H9 (cell line): Measurements from ENCODE around the gene G6PC1. TPM values are rescaled to one million over a fixed set of nuclear protein-coding genes. Genes with fewer than 3 reads are reported as not detected.

Experiments used
- DNase-seq: peaks from one replicate; pipeline ENCODE4 v3.0.0-alpha.2; 2017
- H2AFZ ChIP-seq: one replicate; pipeline ENCODE4 v1.6.1; 2013; ENCODE audit warnings: mild to moderate bottlenecking, low read length, control low read depth, moderate library complexity
- H2AK5ac ChIP-seq: 2 replicates; pipeline ENCODE4 v1.6.1; 2013; ENCODE audit warnings: low read length, control low read depth, mixed read lengths; ENCODE audit not compliant: insufficient read length
- H2BK120ac ChIP-seq: one replicate; pipeline ENCODE4 v1.6.1; 2013; ENCODE audit warnings: low read depth, mild to moderate bottlenecking, low read length, control low read depth, inconsistent platforms; ENCODE audit not compliant: poor library complexity, severe bottlenecking
- H2BK12ac ChIP-seq: 2 replicates; pipeline ENCODE4 v1.6.1; 2013; ENCODE audit warnings: low read length, control low read depth, mixed read lengths, low read depth; ENCODE audit not compliant: insufficient read length
- H2BK15ac ChIP-seq: 2 replicates; pipeline ENCODE4 v1.6.1; 2013; ENCODE audit warnings: low read depth, low read length, control low read depth
- H2BK20ac ChIP-seq: one replicate; pipeline ENCODE4 v1.6.1; 2013; ENCODE audit warnings: low read depth, mild to moderate bottlenecking, low read length, control low read depth, inconsistent platforms; ENCODE audit not compliant: poor library complexity, severe bottlenecking
- H2BK5ac ChIP-seq: 2 replicates; pipeline ENCODE4 v1.6.1; 2013; ENCODE audit warnings: low read length, control low read depth, mixed read lengths; ENCODE audit not compliant: insufficient read length
- H3K14ac ChIP-seq: 2 replicates; pipeline ENCODE4 v1.6.1; 2013; ENCODE audit warnings: low read length, control low read depth; ENCODE audit not compliant: insufficient read depth
- H3K18ac ChIP-seq: 2 replicates; pipeline ENCODE4 v1.6.1; 2013; ENCODE audit warnings: low read depth, mild to moderate bottlenecking, mixed read lengths, low read length, control low read depth; ENCODE audit not compliant: insufficient read length
- H3K23ac ChIP-seq: 2 replicates; pipeline ENCODE4 v1.6.1; 2013; ENCODE audit warnings: low read length, control low read depth, mixed read lengths, low read depth; ENCODE audit not compliant: insufficient read length
- H3K23me2 ChIP-seq: 2 replicates; pipeline ENCODE4 v1.6.1; 2013; ENCODE audit warnings: low read depth, mild to moderate bottlenecking, mixed read lengths, low read length, control low read depth; ENCODE audit not compliant: insufficient read length, poor library complexity, severe bottlenecking
- H3K27ac ChIP-seq: 2 replicates; pipeline ENCODE4 v1.5.1; 2013; ENCODE audit warnings: low read length, control low read depth, mixed read lengths, low read depth; ENCODE audit not compliant: insufficient read length
- H3K27me3 ChIP-seq: 2 replicates; pipeline ENCODE4 v1.6.1; 2013; ENCODE audit warnings: low read length, control low read depth, inconsistent platforms; ENCODE audit not compliant: insufficient read depth
- H3K4ac ChIP-seq: 2 replicates; pipeline ENCODE4 v1.6.1; 2013; ENCODE audit warnings: low read depth, mild to moderate bottlenecking, control low read depth, inconsistent platforms, low read length, moderate library complexity
- H3K4me1 ChIP-seq: 2 replicates; pipeline ENCODE4 v1.6.1; 2013; ENCODE audit warnings: low read length, control low read depth, inconsistent platforms; ENCODE audit not compliant: insufficient read depth
- H3K4me2 ChIP-seq: 2 replicates; pipeline ENCODE4 v1.6.1; 2013; ENCODE audit warnings: low read length, control low read depth, mixed read lengths; ENCODE audit not compliant: insufficient read length, insufficient read depth
- H3K56ac ChIP-seq: 2 replicates; pipeline ENCODE4 v1.6.1; 2013; ENCODE audit warnings: low read depth, mild to moderate bottlenecking, mixed read lengths, low read length, control low read depth; ENCODE audit not compliant: insufficient read length
- H3K79me1 ChIP-seq: 2 replicates; pipeline ENCODE4 v1.6.1; 2013; ENCODE audit warnings: low read depth, mild to moderate bottlenecking, moderate library complexity, low read length, control low read depth, inconsistent platforms; ENCODE audit not compliant: insufficient read depth, poor library complexity, severe bottlenecking
- H3K79me2 ChIP-seq: 2 replicates; pipeline ENCODE4 v1.6.1; 2013; ENCODE audit warnings: low read length, control low read depth, inconsistent platforms; ENCODE audit not compliant: insufficient read depth
- H3K9ac ChIP-seq: 2 replicates; pipeline ENCODE4 v1.6.1; 2013; ENCODE audit warnings: low read length, control low read depth, mixed read lengths; ENCODE audit not compliant: insufficient read length; ENCODE audit errors: extremely low read depth
- H3K9me3 ChIP-seq: one replicate; pipeline ENCODE4 v1.6.1; 2013; ENCODE audit warnings: low read depth, low read length, inconsistent platforms; ENCODE audit not compliant: control insufficient read depth
- H3T11ph ChIP-seq: one replicate; pipeline ENCODE4 v1.6.1; 2013; ENCODE audit warnings: mild to moderate bottlenecking, low read length, control low read depth, inconsistent platforms
- H4K20me1 ChIP-seq: one replicate; pipeline ENCODE4 v1.6.1; 2013; ENCODE audit not compliant: control insufficient read depth, insufficient read length, insufficient read depth
- H4K5ac ChIP-seq: 2 replicates; pipeline ENCODE4 v1.6.1; 2013; ENCODE audit warnings: low read depth, mild to moderate bottlenecking, mixed read lengths, low read length, control low read depth; ENCODE audit not compliant: insufficient read length
- H4K8ac ChIP-seq: replicated peaks from 2 replicates; pipeline ENCODE4 v1.6.1; 2013; ENCODE audit warnings: low read length, control low read depth, mixed read lengths, low read depth; ENCODE audit not compliant: insufficient read length
- H4K91ac ChIP-seq: 2 replicates; pipeline ENCODE4 v1.6.1; 2013; ENCODE audit warnings: low read depth, mild to moderate bottlenecking, moderate library complexity, mixed read lengths, low read length, control low read depth; ENCODE audit not compliant: insufficient read length
- H3K27ac Mint-ChIP-seq, 3 experiments: 2 replicates in 2 of 3; 3 replicates in 1 of 3; pipeline ENCODE4 v1.8.0; 2020 to 2021; ENCODE audit warnings: mixed read lengths in 3 of 3, mild to moderate bottlenecking in 1 of 3, moderate library complexity in 1 of 3
- H3K27me3 Mint-ChIP-seq: 2 replicates; pipeline ENCODE4 v1.8.0; 2021; ENCODE audit warnings: low read depth, mild to moderate bottlenecking, moderate library complexity, mixed read lengths
- H3K36me3 Mint-ChIP-seq, 3 experiments: 2 replicates in 2 of 3; 3 replicates in 1 of 3; pipeline ENCODE4 v1.8.0; 2020 to 2021; ENCODE audit warnings: low read depth in 3 of 3, mixed read lengths in 3 of 3; ENCODE audit not compliant: insufficient read depth in 1 of 3
- H3K4me1 Mint-ChIP-seq, 2 experiments: 2 replicates each; pipeline ENCODE4 v1.8.0; 2020; ENCODE audit warnings: mixed read lengths in 2 of 2
- H3K4me3 Mint-ChIP-seq, 2 experiments: 2 replicates in 1 of 2; 3 replicates in 1 of 2; pipeline ENCODE4 v1.8.0; 2020 to 2021; ENCODE audit warnings: mild to moderate bottlenecking in 2 of 2, mixed read lengths in 2 of 2, moderate library complexity in 1 of 2
- H3K9me3 Mint-ChIP-seq, 2 experiments: 2 replicates in 1 of 2; 3 replicates in 1 of 2; pipeline ENCODE4 v1.8.0; 2020; ENCODE audit warnings: mild to moderate bottlenecking in 2 of 2, mixed read lengths in 2 of 2, moderate library complexity in 1 of 2
- CTCF ChIP-seq: fragments of 200-600 bp; sonication (generic); conservative IDR thresholded peaks from 3 replicates; pipeline ENCODE4 v1.8.0; 2021; ENCODE audit warnings: antibody characterized with exemption, mild to moderate bottlenecking
- WGBS: extraction: QIAGEN DNeasy Blood & Tissue Kit; methylation state at CpG from one replicate; pipeline ENCODE4 v1.1.7; 2013; ENCODE audit warnings: missing lambda C conversion rate, low lambda C conversion rate, mixed read lengths; ENCODE audit not compliant: insufficient read length; ENCODE audit errors: extremely low coverage; 5-methylcytosine and 5-hydroxymethylcytosine counted together
- total RNA-seq: library from RNA; stranded (reverse); gene quantifications from 2 replicates; pipeline ENCODE4 v1.2.1, GENCODE V29; 2021

G6PC1 gene
- total RNA-seq, 1 experiment from 2014 or later: not detected

- no peak overlapping the region for H3K18ac ChIP-seq
- no peak overlapping the region for H4K5ac ChIP-seq
- no peaks in the 10 kb centered on the region for H3K36me3 Mint-ChIP-seq
- H3K14ac ChIP-seq: no peak overlapping the region
- H3K27ac Mint-ChIP-seq: no peak overlapping the region; a peak in 1 of 7 replicates
- no peak overlapping the region for H2BK120ac ChIP-seq
- H2BK20ac ChIP-seq: no peak overlapping the region
- no peak overlapping the region for H4K8ac ChIP-seq
- no peaks in the 10 kb centered on the region for H3K79me1 ChIP-seq
- no CpG with 5 or more reads among the region's 2 CpGs for WGBS
- no peak overlapping the region for H2BK5ac ChIP-seq
- no peak overlapping the region for H2AFZ ChIP-seq
- H3K9me3 Mint-ChIP-seq: peaks cover 0 to 2% of the 10 kb centered on the region in 2 experiments; a peak in 1 of 5 replicates
- H2BK12ac ChIP-seq: no peak overlapping the region
- no peak overlapping the region for H3K27ac ChIP-seq
- no peak for DNase-seq
- H2AK5ac ChIP-seq: no peak overlapping the region
- no peaks in the 10 kb centered on the region for H3K9me3 ChIP-seq
- H3K4me2 ChIP-seq: no peak overlapping the region
- H3T11ph ChIP-seq: no peak overlapping the region
- H3K9ac ChIP-seq: no peak overlapping the region
- H3K4ac ChIP-seq: no peak overlapping the region
- no peak for TF ChIP-seq CTCF
- no peak overlapping the region for H2BK15ac ChIP-seq
- no peak overlapping the region for H3K23ac ChIP-seq
- H3K27me3 ChIP-seq: no peaks in the 10 kb centered on the region
- H3K23me2 ChIP-seq: no peaks in the 10 kb centered on the region
- H3K27me3 Mint-ChIP-seq: peaks cover 6% of the 10 kb centered on the region
- H3K79me2 ChIP-seq: no peaks in the 10 kb centered on the region
- H3K4me3 Mint-ChIP-seq: no peak overlapping the region
- no peak overlapping the region for H3K56ac ChIP-seq
- no peaks in the 10 kb centered on the region; the same call in 1 of the 2 replicates for H3K4me1 ChIP-seq
- no peak overlapping the region for H4K91ac ChIP-seq
- peaks cover 13 to 17% of the 10 kb centered on the region in 2 experiments for H3K4me1 Mint-ChIP-seq
- H4K20me1 ChIP-seq: no peaks in the 10 kb centered on the region
Observed at GRCh38 chr17:42895185-42895555, 5.4 kb upstream of the G6PC1 start.
